IMR-90 (cell line): ENCODE measurements around the gene IFT25.

Source experiments
- CTCF ChIP-seq: conservative IDR thresholded peaks from 2 replicates; pipeline ENCODE4 v1.5.1; 2012; ENCODE audit warnings: mild to moderate bottlenecking, low read depth, low read length, improper control_type of control experiment
- MAFK ChIP-seq: IDR thresholded peaks from 2 replicates; pipeline ENCODE4 v1.6.1; 2012; ENCODE audit warnings: low read depth, low read length, improper control_type of control experiment
- MAZ ChIP-seq: IDR thresholded peaks from 2 replicates; pipeline ENCODE4 v1.6.1; 2012; ENCODE audit warnings: low read depth, mild to moderate bottlenecking, low read length, improper control_type of control experiment, moderate library complexity, borderline replicate concordance
- POLR2A ChIP-seq: IDR thresholded peaks from 2 replicates; pipeline ENCODE4 v1.6.1; 2012; ENCODE audit warnings: mild to moderate bottlenecking, low read depth, low read length
- RAD21 ChIP-seq: IDR thresholded peaks from 2 replicates; pipeline ENCODE4 v1.6.1; 2012; ENCODE audit warnings: low read length, improper control_type of control experiment
- SMC3 ChIP-seq: fragments of 150-350 bp; IDR thresholded peaks from 2 replicates; pipeline ENCODE4 v1.6.1; 2016; ENCODE audit warnings: low read depth, mild to moderate bottlenecking, antibody characterized with exemption, low read length, moderate library complexity
- TF ChIP-seq, protein P1 (sequence below): fragments of 150-350 bp; IDR thresholded peaks from 2 replicates; pipeline ENCODE4 v1.6.1; 2017; ENCODE audit warnings: mild to moderate bottlenecking, antibody characterized with exemption, low read length, low read depth

DNA sequence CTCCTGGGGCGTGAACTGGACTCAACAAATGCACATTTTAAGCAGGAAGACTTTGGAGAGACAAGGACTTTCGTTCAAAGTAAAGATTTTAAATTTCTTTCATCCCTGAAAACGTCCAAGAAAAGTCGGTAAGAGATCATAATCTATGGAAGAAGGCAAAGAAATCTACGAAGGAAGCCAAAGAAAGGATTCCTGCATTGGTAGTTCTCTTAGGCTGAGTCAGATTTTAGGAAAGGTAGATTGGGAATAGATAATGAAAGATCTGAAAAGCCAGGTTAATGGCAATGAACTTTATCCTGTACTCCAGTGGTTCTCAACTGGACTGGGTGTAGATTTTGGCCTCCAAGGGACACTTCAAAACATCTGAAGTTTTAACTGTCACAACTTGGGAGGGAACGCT is 2.4 kb downstream of the IFT25 start:
- TF ChIP-seq, protein P1, sequence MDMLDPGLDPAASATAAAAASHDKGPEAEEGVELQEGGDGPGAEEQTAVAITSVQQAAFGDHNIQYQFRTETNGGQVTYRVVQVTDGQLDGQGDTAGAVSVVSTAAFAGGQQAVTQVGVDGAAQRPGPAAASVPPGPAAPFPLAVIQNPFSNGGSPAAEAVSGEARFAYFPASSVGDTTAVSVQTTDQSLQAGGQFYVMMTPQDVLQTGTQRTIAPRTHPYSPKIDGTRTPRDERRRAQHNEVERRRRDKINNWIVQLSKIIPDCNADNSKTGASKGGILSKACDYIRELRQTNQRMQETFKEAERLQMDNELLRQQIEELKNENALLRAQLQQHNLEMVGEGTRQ = no peak
- TF ChIP-seq CTCF (no peak), SMC3 (no peak), POLR2A (no peak), RAD21 (no peak), MAZ (no peak), MAFK (no peak)
